ENCODE results near the gene GABRB2. TPM values are rescaled to one million over a fixed set of nuclear protein-coding genes. Genes with fewer than 3 reads are reported as not detected.

Gene GABRB2
- not detected in 3 replicates for total RNA-seq
- long read RNA-seq, result 0 reads

DNA sequence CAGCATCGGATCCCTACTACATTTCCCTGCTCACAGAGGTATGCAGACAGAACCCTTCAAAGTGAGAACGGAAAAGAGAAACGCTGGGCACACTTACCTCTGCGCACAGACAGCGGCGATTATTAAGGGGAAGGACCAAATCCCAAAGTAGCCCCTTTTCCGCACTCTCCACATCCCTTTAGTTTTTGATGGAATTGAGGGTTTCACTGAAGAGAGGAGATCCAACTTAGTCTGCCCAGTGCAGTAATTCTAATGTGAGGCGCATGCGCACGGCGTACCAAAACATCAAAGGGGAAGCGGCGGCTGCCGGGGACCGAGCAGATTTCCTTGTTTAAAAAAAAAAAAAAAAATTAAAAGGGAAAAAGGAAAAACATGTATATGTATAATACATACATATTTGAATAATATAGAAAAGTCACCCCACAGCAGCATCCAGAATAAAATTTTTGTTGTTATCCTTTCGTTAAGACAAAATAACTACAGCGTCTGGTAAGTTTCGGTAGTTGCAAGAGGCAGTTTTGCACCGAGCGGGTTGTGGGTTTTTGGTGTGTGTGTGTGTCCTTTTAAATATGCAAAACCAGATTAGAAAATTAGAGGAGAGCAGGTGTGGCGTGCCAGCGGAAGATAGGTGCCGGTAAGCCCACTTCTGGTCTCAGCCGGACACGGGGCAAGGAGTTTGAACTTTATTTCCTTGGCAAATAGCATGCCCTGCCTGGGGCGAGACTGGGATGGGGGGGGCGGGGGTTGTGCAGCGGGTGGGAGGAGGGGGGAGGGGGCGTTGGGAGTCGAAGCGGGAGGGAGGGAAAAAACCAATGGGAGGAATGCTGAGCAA, at the start of gene GABRB2:
Gene GABRB2, minus strand, starts transcription at position 256 of the 832 bp plus-strand sequence. Its CDS starts 82 bp downstream, at position 174.
- TF ChIP-seq, protein P1, sequence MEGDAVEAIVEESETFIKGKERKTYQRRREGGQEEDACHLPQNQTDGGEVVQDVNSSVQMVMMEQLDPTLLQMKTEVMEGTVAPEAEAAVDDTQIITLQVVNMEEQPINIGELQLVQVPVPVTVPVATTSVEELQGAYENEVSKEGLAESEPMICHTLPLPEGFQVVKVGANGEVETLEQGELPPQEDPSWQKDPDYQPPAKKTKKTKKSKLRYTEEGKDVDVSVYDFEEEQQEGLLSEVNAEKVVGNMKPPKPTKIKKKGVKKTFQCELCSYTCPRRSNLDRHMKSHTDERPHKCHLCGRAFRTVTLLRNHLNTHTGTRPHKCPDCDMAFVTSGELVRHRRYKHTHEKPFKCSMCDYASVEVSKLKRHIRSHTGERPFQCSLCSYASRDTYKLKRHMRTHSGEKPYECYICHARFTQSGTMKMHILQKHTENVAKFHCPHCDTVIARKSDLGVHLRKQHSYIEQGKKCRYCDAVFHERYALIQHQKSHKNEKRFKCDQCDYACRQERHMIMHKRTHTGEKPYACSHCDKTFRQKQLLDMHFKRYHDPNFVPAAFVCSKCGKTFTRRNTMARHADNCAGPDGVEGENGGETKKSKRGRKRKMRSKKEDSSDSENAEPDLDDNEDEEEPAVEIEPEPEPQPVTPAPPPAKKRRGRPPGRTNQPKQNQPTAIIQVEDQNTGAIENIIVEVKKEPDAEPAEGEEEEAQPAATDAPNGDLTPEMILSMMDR (IDR thresholded peaks at IDR 0.05), result no peak
- Mint-ChIP-seq H3K27ac (ENCODE audit: unreplicated experiment) (no peak within 1 kb of the TSS), H3K27me3 (ENCODE audit: low read depth) (peaks cover 72% of the 10 kb centered on the region), H3K9me3 (ENCODE audit: low read depth) (peaks cover 8% of the 10 kb centered on the region), H3K4me3 (ENCODE audit: unreplicated experiment) (peak within 1 kb of the TSS; percentile 59), H3K4me1 (ENCODE audit: low read depth) (peaks cover 22% of the 10 kb centered on the region), H3K36me3 (ENCODE audit: low read depth) (peaks cover 2% of the 10 kb centered on the region)
- DNase-seq (ENCODE audit: low spot score), result no peak

- H3K27me3 Mint-ChIP-seq (ENCODE audit: low read depth), result no peaks in the 10 kb centered on the region
- TF ChIP-seq, protein P1 (IDR thresholded peaks at IDR 0.05), result no peak
- no peaks in the 10 kb centered on the region for H3K4me1 Mint-ChIP-seq (ENCODE audit: low read depth)
- H3K36me3 Mint-ChIP-seq (ENCODE audit: low read depth), result no peaks in the 10 kb centered on the region
- H3K4me3 Mint-ChIP-seq (ENCODE audit: unreplicated experiment), result no peak overlapping the region
- no peak for DNase-seq (ENCODE audit: low spot score)
- peaks cover 4% of the 10 kb centered on the region for H3K9me3 Mint-ChIP-seq (ENCODE audit: low read depth)
- no peak overlapping the region for H3K27ac Mint-ChIP-seq (ENCODE audit: unreplicated experiment)
These were observed 39.3 kb upstream of the GABRB2 start for GRCh38 chr5:161585798-161586197.

DNA sequence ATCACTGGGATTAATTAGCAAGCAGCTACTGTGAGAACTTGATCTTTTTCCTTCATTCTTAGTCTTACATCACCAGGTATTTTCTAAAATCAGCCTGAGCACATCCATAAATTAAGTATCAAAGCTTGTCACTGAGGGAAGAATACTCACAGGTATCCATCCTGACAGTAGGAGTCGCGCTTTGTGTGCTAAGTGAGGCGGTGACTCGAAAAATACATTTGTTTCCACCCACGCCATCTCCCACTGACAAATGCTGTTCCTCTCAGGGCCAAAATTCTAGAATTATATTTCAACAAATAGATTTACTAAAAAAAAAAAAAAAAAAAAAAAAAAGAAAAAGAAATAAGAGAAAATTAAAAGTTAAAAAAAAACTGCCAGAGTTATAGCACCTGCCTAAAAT, 34.1 kb upstream of the GABRB2 start:
- TF ChIP-seq, protein P1 (IDR thresholded peaks at IDR 0.05), result no peak
- Mint-ChIP-seq H3K27ac (ENCODE audit: unreplicated experiment) (no peak overlapping the region), H3K36me3 (ENCODE audit: low read depth) (no peaks in the 10 kb centered on the region), H3K9me3 (ENCODE audit: low read depth) (no peaks in the 10 kb centered on the region), H3K4me1 (ENCODE audit: low read depth) (no peaks in the 10 kb centered on the region), H3K27me3 (ENCODE audit: low read depth) (peaks cover 1% of the 10 kb centered on the region), H3K4me3 (ENCODE audit: unreplicated experiment) (no peak overlapping the region)
- DNase-seq (ENCODE audit: low spot score), result no peak

DNA sequence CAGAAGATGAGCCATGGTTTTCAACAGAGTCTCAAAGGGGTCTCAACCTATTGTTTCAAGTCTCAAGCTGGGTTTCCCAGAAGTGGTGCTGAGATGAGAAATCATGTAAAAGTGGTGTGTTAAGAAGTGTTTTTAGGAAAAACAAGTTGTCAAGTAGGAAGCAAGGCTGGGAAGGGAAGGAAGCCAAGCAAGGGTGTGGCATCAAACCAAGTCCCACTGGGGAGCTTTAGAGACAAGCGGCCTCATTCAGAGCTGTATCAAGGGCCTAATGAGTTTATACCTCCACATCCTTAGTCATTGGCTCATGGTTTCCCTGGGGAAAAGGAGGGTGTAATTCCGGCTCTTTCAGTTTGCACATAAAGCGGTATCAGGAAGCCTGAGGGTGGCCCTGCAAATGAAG, 26.4 kb upstream of the GABRB2 start:
- no peaks in the 10 kb centered on the region for H3K9me3 Mint-ChIP-seq (ENCODE audit: low read depth)
- H3K36me3 Mint-ChIP-seq (ENCODE audit: low read depth), result no peaks in the 10 kb centered on the region
- DNase-seq (ENCODE audit: low spot score), result no peak
- H3K4me3 Mint-ChIP-seq (ENCODE audit: unreplicated experiment), result no peak overlapping the region
- peaks cover 7% of the 10 kb centered on the region for H3K27me3 Mint-ChIP-seq (ENCODE audit: low read depth)
- no peak overlapping the region for H3K27ac Mint-ChIP-seq (ENCODE audit: unreplicated experiment)
- H3K4me1 Mint-ChIP-seq (ENCODE audit: low read depth), result no peaks in the 10 kb centered on the region
- TF ChIP-seq, protein P1 (IDR thresholded peaks at IDR 0.05), result no peak

DNA sequence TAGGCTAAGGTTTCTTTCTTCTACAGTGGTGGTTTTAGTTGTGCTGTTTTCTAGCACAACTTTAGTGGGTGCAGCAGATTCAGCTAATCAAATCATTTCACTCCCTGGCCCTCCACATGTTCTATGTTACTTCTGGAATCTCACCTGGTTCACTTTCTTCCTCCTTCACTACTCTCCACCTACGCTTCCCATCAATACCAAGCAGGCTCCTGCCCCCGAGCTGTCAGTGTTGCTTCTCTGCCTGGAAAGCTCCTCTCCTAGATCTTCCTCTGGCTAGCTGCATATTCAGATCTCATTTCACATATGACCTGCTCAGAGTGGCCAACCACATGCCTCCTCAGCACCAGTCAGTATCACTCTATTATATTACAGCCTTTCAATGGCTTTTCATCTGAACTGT, 19.6 kb upstream of the GABRB2 start:
- TF ChIP-seq, protein P1 (IDR thresholded peaks at IDR 0.05), result no peak
- Mint-ChIP-seq H3K9me3 (ENCODE audit: low read depth) (no peaks in the 10 kb centered on the region), H3K4me3 (ENCODE audit: unreplicated experiment) (no peak overlapping the region)

More for the DNA sequence above, 19.6 kb upstream of the GABRB2 start:
- Mint-ChIP-seq H3K27me3 (ENCODE audit: low read depth) (peaks cover 7% of the 10 kb centered on the region), H3K4me1 (ENCODE audit: low read depth) (no peaks in the 10 kb centered on the region), H3K36me3 (ENCODE audit: low read depth) (no peaks in the 10 kb centered on the region), H3K27ac (ENCODE audit: unreplicated experiment) (no peak overlapping the region)
- DNase-seq (ENCODE audit: low spot score), result no peak

Measured in chondrocyte (in vitro differentiated cells).